Esophagus squamous epithelium (tissue), 5 donors: ENCODE measurements around the gene TNFSF8. TPM values are rescaled to one million over a fixed set of nuclear protein-coding genes. Genes with fewer than 3 reads are reported as not detected.

Experiments used
- DNase-seq: peaks from one replicate; lab custom pipeline; 2025; lab: John Stamatoyannopoulos, UW
- H3K27ac ChIP-seq, 4 donors: fragments of 200-600 bp; sonication (generic); one replicate each; pipeline ENCODE4 v1.5.1; 2016 to 2019; ENCODE audit warnings: mild to moderate bottlenecking in 1 of 4
- H3K27me3 ChIP-seq, 4 donors: fragments of 200-600 bp; sonication (generic); 1 replicate in 3 of 4; 2 replicates in 1 of 4; pipeline versions ENCODE4 v1.5.1 to v1.6.0; 2017 to 2021; ENCODE audit warnings: antibody characterized with exemption in 1 of 4
- H3K36me3 ChIP-seq, 3 donors: fragments of 200-600 bp; sonication (generic); one replicate each; pipeline ENCODE4 v1.5.1; 2016 to 2019
- H3K4me1 ChIP-seq, 3 donors: fragments of 200-600 bp; sonication (generic); one replicate each; pipeline ENCODE4 v1.5.1; 2017 to 2019
- H3K4me3 ChIP-seq, 4 donors: fragments of 200-600 bp; sonication (generic); 1 replicate in 3 of 4; 2 replicates in 1 of 4; pipeline ENCODE4 v1.5.1; 2016 to 2019; ENCODE audit warnings: mild to moderate bottlenecking in 2 of 4, moderate library complexity in 1 of 4
- H3K9me3 ChIP-seq, 3 donors: fragments of 200-600 bp; sonication (generic); one replicate each; pipeline ENCODE4 v1.5.1; 2016 to 2019
- CTCF ChIP-seq, 6 experiments: fragments of 450-650 bp in 4 of 6; fragments of 200-600 bp in 2 of 6; sonication (generic) in 2 of 6; IDR thresholded peaks; one replicate each; pipeline ENCODE4 v1.5.1; 2016 to 2019; ENCODE audit warnings: antibody characterized with exemption in 6 of 6, mild to moderate bottlenecking in 4 of 6, moderate library complexity in 4 of 6
- POLR2A ChIP-seq, 4 donors: fragments of 450-650 bp; IDR thresholded peaks; one replicate each; pipeline ENCODE4 v1.6.1; 2017; ENCODE audit warnings: antibody characterized with exemption in 4 of 4, mild to moderate bottlenecking in 4 of 4, moderate library complexity in 3 of 4
- WGBS, 2 donors: methylation state at CpG; one replicate each; pipeline ENCODE4 v1.1.5; 2018; 5-methylcytosine and 5-hydroxymethylcytosine counted together
- intact Hi-C: fragments of 100-400 bp; cut with DNase I; formaldehyde crosslinking; loops from one replicate; pipeline ENCODE4 v1.15.0; 2022
- total RNA-seq, 4 donors: library from RNA; depleted of rRNA; stranded (reverse); fragments of >200 nt; gene quantifications; one replicate each; pipeline ENCODE4 v1.1.0, GENCODE V29; 2016
- donor health status: DM: yes; HTN: yes; CAD: no.

Gene TNFSF8
- total RNA-seq, 4 donors from 2014 or later = 0.21 to 6.5 (median 0.41) TPM

- intact Hi-C loops = no loop called here
- DNase-seq = no peak
- Histone ChIP-seq H3K4me1 (no peaks in the 10 kb centered on the region), H3K9me3 (no peaks in the 10 kb centered on the region), H3K27me3 (no peaks in the 10 kb centered on the region), H3K36me3 (no peaks in the 10 kb centered on the region), H3K27ac (no peak overlapping the region), H3K4me3 (no peak overlapping the region)
- WGBS, 2 donors = 83 to 85% methylated on average over 11 of the region's 11 CpGs
- TF ChIP-seq CTCF (IDR thresholded peaks at IDR 0.05) (no peak), POLR2A (IDR thresholded peaks at IDR 0.05) (no peak)
Observed at GRCh38 chr9:114861922-114862605, 68.3 kb downstream of the TNFSF8 start.

GRCh38 chr9:114861273-114861672 lies 69.1 kb downstream of the TNFSF8 start:
- no peak overlapping the region for H3K27ac ChIP-seq
- TF ChIP-seq POLR2A (IDR thresholded peaks at IDR 0.05) (no peak), CTCF (IDR thresholded peaks at IDR 0.05) (no peak)
- 88 to 98% methylated on average over 5 of the region's 5 CpGs for WGBS, 2 donors
- H3K27me3 ChIP-seq = no peaks in the 10 kb centered on the region
- H3K9me3 ChIP-seq = no peaks in the 10 kb centered on the region
- no peak for DNase-seq
- H3K36me3 ChIP-seq = no peaks in the 10 kb centered on the region
- no peak overlapping the region for H3K4me3 ChIP-seq
- intact Hi-C loops = no loop called here
- no peaks in the 10 kb centered on the region for H3K4me1 ChIP-seq

- Histone ChIP-seq H3K27me3 (no peaks in the 10 kb centered on the region), H3K27ac (no peak overlapping the region), H3K9me3 (no peaks in the 10 kb centered on the region), H3K36me3 (no peaks in the 10 kb centered on the region), H3K4me3 (no peak overlapping the region), H3K4me1 (no peaks in the 10 kb centered on the region)
- WGBS, 2 donors = 76 to 77% methylated on average over 2 of the region's 2 CpGs
- intact Hi-C loops = no loop called here
- TF ChIP-seq CTCF (IDR thresholded peaks at IDR 0.05) (no peak), POLR2A (IDR thresholded peaks at IDR 0.05) (no peak)
- DNase-seq = no peak
Observed at GRCh38 chr9:114860187-114860586, 70.2 kb downstream of the TNFSF8 start.

- intact Hi-C loops = no loop called here
- no peak for DNase-seq
- TF ChIP-seq POLR2A (IDR thresholded peaks at IDR 0.05) = no peak
- TF ChIP-seq CTCF (IDR thresholded peaks at IDR 0.05) = no peak
- Histone ChIP-seq H3K36me3 (no peaks in the 10 kb centered on the region), H3K4me3 (no peak overlapping the region), H3K27ac (peak overlapping the region in 1 of 4 donors; percentile 4), H3K27me3 (no peaks in the 10 kb centered on the region), H3K9me3 (no peaks in the 10 kb centered on the region), H3K4me1 (peaks cover 0 to 8% (median 0%) of the 10 kb centered on the region in 3 donors)
- WGBS, 2 donors = 66 to 79% methylated on average over 2 of the region's 2 CpGs
Observed at GRCh38 chr9:114856942-114857315, 73.5 kb downstream of the TNFSF8 start.

- H3K4me3 ChIP-seq = no peak overlapping the region
- TF ChIP-seq POLR2A (IDR thresholded peaks at IDR 0.05) (no peak), CTCF (IDR thresholded peaks at IDR 0.05) (no peak)
- no peaks in the 10 kb centered on the region for H3K9me3 ChIP-seq
- H3K27ac ChIP-seq = peak overlapping the region in 1 of 4 donors; percentile 4
- intact Hi-C loops = no loop called here
- no peaks in the 10 kb centered on the region for H3K27me3 ChIP-seq
- WGBS, 2 donors = 25 to 43% methylated on average over 3 to 4 of the region's 4 CpGs
- peaks cover 0 to 12% (median 0%) of the 10 kb centered on the region in 3 donors for H3K4me1 ChIP-seq
- H3K36me3 ChIP-seq = no peaks in the 10 kb centered on the region
- no peak for DNase-seq
Observed at GRCh38 chr9:114856215-114856941, 74.0 kb downstream of the TNFSF8 start.
